H9 (cell line): ENCODE results near the gene CCSER1. TPM values are rescaled to one million over a fixed set of nuclear protein-coding genes. Genes with fewer than 3 reads are reported as not detected.
"Not testable (repeated sequence)": the region's sequence is repeated elsewhere in the genome, so short reads cannot be mapped to it uniquely, and the experiment has no call there.

Experiments
- DNase-seq: peaks from one replicate; pipeline ENCODE4 v3.0.0-alpha.2; 2017
- H2AFZ ChIP-seq: one replicate; pipeline ENCODE4 v1.6.1; 2013; ENCODE audit warnings: mild to moderate bottlenecking, low read length, control low read depth, moderate library complexity
- H2AK5ac ChIP-seq: 2 replicates; pipeline ENCODE4 v1.6.1; 2013; ENCODE audit warnings: low read length, control low read depth, mixed read lengths; ENCODE audit not compliant: insufficient read length
- H2BK120ac ChIP-seq: one replicate; pipeline ENCODE4 v1.6.1; 2013; ENCODE audit warnings: low read depth, mild to moderate bottlenecking, low read length, control low read depth, inconsistent platforms; ENCODE audit not compliant: poor library complexity, severe bottlenecking
- H2BK12ac ChIP-seq: 2 replicates; pipeline ENCODE4 v1.6.1; 2013; ENCODE audit warnings: low read length, control low read depth, mixed read lengths, low read depth; ENCODE audit not compliant: insufficient read length
- H2BK15ac ChIP-seq: 2 replicates; pipeline ENCODE4 v1.6.1; 2013; ENCODE audit warnings: low read depth, low read length, control low read depth
- H2BK20ac ChIP-seq: one replicate; pipeline ENCODE4 v1.6.1; 2013; ENCODE audit warnings: low read depth, mild to moderate bottlenecking, low read length, control low read depth, inconsistent platforms; ENCODE audit not compliant: poor library complexity, severe bottlenecking
- H2BK5ac ChIP-seq: 2 replicates; pipeline ENCODE4 v1.6.1; 2013; ENCODE audit warnings: low read length, control low read depth, mixed read lengths; ENCODE audit not compliant: insufficient read length
- H3K14ac ChIP-seq: 2 replicates; pipeline ENCODE4 v1.6.1; 2013; ENCODE audit warnings: low read length, control low read depth; ENCODE audit not compliant: insufficient read depth
- H3K18ac ChIP-seq: 2 replicates; pipeline ENCODE4 v1.6.1; 2013; ENCODE audit warnings: low read depth, mild to moderate bottlenecking, mixed read lengths, low read length, control low read depth; ENCODE audit not compliant: insufficient read length
- H3K23ac ChIP-seq: 2 replicates; pipeline ENCODE4 v1.6.1; 2013; ENCODE audit warnings: low read length, control low read depth, mixed read lengths, low read depth; ENCODE audit not compliant: insufficient read length
- H3K23me2 ChIP-seq: 2 replicates; pipeline ENCODE4 v1.6.1; 2013; ENCODE audit warnings: low read depth, mild to moderate bottlenecking, mixed read lengths, low read length, control low read depth; ENCODE audit not compliant: insufficient read length, poor library complexity, severe bottlenecking
- H3K27ac ChIP-seq: 2 replicates; pipeline ENCODE4 v1.5.1; 2013; ENCODE audit warnings: low read length, control low read depth, mixed read lengths, low read depth; ENCODE audit not compliant: insufficient read length
- H3K27me3 ChIP-seq: 2 replicates; pipeline ENCODE4 v1.6.1; 2013; ENCODE audit warnings: low read length, control low read depth, inconsistent platforms; ENCODE audit not compliant: insufficient read depth
- H3K4ac ChIP-seq: 2 replicates; pipeline ENCODE4 v1.6.1; 2013; ENCODE audit warnings: low read depth, mild to moderate bottlenecking, control low read depth, inconsistent platforms, low read length, moderate library complexity
- H3K4me1 ChIP-seq: 2 replicates; pipeline ENCODE4 v1.6.1; 2013; ENCODE audit warnings: low read length, control low read depth, inconsistent platforms; ENCODE audit not compliant: insufficient read depth
- H3K4me2 ChIP-seq: 2 replicates; pipeline ENCODE4 v1.6.1; 2013; ENCODE audit warnings: low read length, control low read depth, mixed read lengths; ENCODE audit not compliant: insufficient read length, insufficient read depth
- H3K56ac ChIP-seq: 2 replicates; pipeline ENCODE4 v1.6.1; 2013; ENCODE audit warnings: low read depth, mild to moderate bottlenecking, mixed read lengths, low read length, control low read depth; ENCODE audit not compliant: insufficient read length
- H3K79me1 ChIP-seq: 2 replicates; pipeline ENCODE4 v1.6.1; 2013; ENCODE audit warnings: low read depth, mild to moderate bottlenecking, moderate library complexity, low read length, control low read depth, inconsistent platforms; ENCODE audit not compliant: insufficient read depth, poor library complexity, severe bottlenecking
- H3K79me2 ChIP-seq: 2 replicates; pipeline ENCODE4 v1.6.1; 2013; ENCODE audit warnings: low read length, control low read depth, inconsistent platforms; ENCODE audit not compliant: insufficient read depth
- H3K9ac ChIP-seq: 2 replicates; pipeline ENCODE4 v1.6.1; 2013; ENCODE audit warnings: low read length, control low read depth, mixed read lengths; ENCODE audit not compliant: insufficient read length; ENCODE audit errors: extremely low read depth
- H3K9me3 ChIP-seq: one replicate; pipeline ENCODE4 v1.6.1; 2013; ENCODE audit warnings: low read depth, low read length, inconsistent platforms; ENCODE audit not compliant: control insufficient read depth
- H3T11ph ChIP-seq: one replicate; pipeline ENCODE4 v1.6.1; 2013; ENCODE audit warnings: mild to moderate bottlenecking, low read length, control low read depth, inconsistent platforms
- H4K20me1 ChIP-seq: one replicate; pipeline ENCODE4 v1.6.1; 2013; ENCODE audit not compliant: control insufficient read depth, insufficient read length, insufficient read depth
- H4K5ac ChIP-seq: 2 replicates; pipeline ENCODE4 v1.6.1; 2013; ENCODE audit warnings: low read depth, mild to moderate bottlenecking, mixed read lengths, low read length, control low read depth; ENCODE audit not compliant: insufficient read length
- H4K8ac ChIP-seq: replicated peaks from 2 replicates; pipeline ENCODE4 v1.6.1; 2013; ENCODE audit warnings: low read length, control low read depth, mixed read lengths, low read depth; ENCODE audit not compliant: insufficient read length
- H4K91ac ChIP-seq: 2 replicates; pipeline ENCODE4 v1.6.1; 2013; ENCODE audit warnings: low read depth, mild to moderate bottlenecking, moderate library complexity, mixed read lengths, low read length, control low read depth; ENCODE audit not compliant: insufficient read length
- H3K27ac Mint-ChIP-seq, 3 experiments: 2 replicates in 2 of 3; 3 replicates in 1 of 3; pipeline ENCODE4 v1.8.0; 2020 to 2021; ENCODE audit warnings: mixed read lengths in 3 of 3, mild to moderate bottlenecking in 1 of 3, moderate library complexity in 1 of 3
- H3K27me3 Mint-ChIP-seq: 2 replicates; pipeline ENCODE4 v1.8.0; 2021; ENCODE audit warnings: low read depth, mild to moderate bottlenecking, moderate library complexity, mixed read lengths
- H3K36me3 Mint-ChIP-seq, 3 experiments: 2 replicates in 2 of 3; 3 replicates in 1 of 3; pipeline ENCODE4 v1.8.0; 2020 to 2021; ENCODE audit warnings: low read depth in 3 of 3, mixed read lengths in 3 of 3; ENCODE audit not compliant: insufficient read depth in 1 of 3
- H3K4me1 Mint-ChIP-seq, 2 experiments: 2 replicates each; pipeline ENCODE4 v1.8.0; 2020; ENCODE audit warnings: mixed read lengths in 2 of 2
- H3K4me3 Mint-ChIP-seq, 2 experiments: 2 replicates in 1 of 2; 3 replicates in 1 of 2; pipeline ENCODE4 v1.8.0; 2020 to 2021; ENCODE audit warnings: mild to moderate bottlenecking in 2 of 2, mixed read lengths in 2 of 2, moderate library complexity in 1 of 2
- H3K9me3 Mint-ChIP-seq, 2 experiments: 2 replicates in 1 of 2; 3 replicates in 1 of 2; pipeline ENCODE4 v1.8.0; 2020; ENCODE audit warnings: mild to moderate bottlenecking in 2 of 2, mixed read lengths in 2 of 2, moderate library complexity in 1 of 2
- CTCF ChIP-seq: fragments of 200-600 bp; sonication (generic); conservative IDR thresholded peaks from 3 replicates; pipeline ENCODE4 v1.8.0; 2021; ENCODE audit warnings: antibody characterized with exemption, mild to moderate bottlenecking
- WGBS: extraction: QIAGEN DNeasy Blood & Tissue Kit; methylation state at CpG from one replicate; pipeline ENCODE4 v1.1.7; 2013; ENCODE audit warnings: missing lambda C conversion rate, low lambda C conversion rate, mixed read lengths; ENCODE audit not compliant: insufficient read length; ENCODE audit errors: extremely low coverage; 5-methylcytosine and 5-hydroxymethylcytosine counted together
- total RNA-seq: library from RNA; stranded (reverse); gene quantifications from 2 replicates; pipeline ENCODE4 v1.2.1, GENCODE V29; 2021

CCSER1 gene
- total RNA-seq, 1 experiment from 2014 or later = 0.37 TPM

- no peaks in the 10 kb centered on the region for H3K27me3 ChIP-seq
- no peaks in the 10 kb centered on the region for H3K79me1 ChIP-seq
- Mint-ChIP-seq H3K4me1 (no peaks in the 10 kb centered on the region), H3K4me3 (no peak overlapping the region), H3K36me3 (peaks cover 20 to 42% (median 21%) of the 10 kb centered on the region in 3 experiments), H3K27me3 (peaks cover 5% of the 10 kb centered on the region), H3K9me3 (peaks cover 34 to 36% of the 10 kb centered on the region in 2 experiments), H3K27ac (no peak overlapping the region)
- H4K8ac ChIP-seq = no peak overlapping the region
- no peak overlapping the region for H2BK5ac ChIP-seq
- DNase-seq = no peak
- no peaks in the 10 kb centered on the region for H4K20me1 ChIP-seq
- no peak overlapping the region for H2BK15ac ChIP-seq
- H2AFZ ChIP-seq = no peak overlapping the region
- H3K4me2 ChIP-seq = no peak overlapping the region
- no peaks in the 10 kb centered on the region for H3K79me2 ChIP-seq
- no peak overlapping the region for H2AK5ac ChIP-seq
- H2BK12ac ChIP-seq = no peak overlapping the region
- H2BK20ac ChIP-seq = no peak overlapping the region
- H3K18ac ChIP-seq = no peak overlapping the region
- TF ChIP-seq CTCF = no peak
- no peak overlapping the region for H3K23ac ChIP-seq
- no peaks in the 10 kb centered on the region for H3K23me2 ChIP-seq
- H3K4ac ChIP-seq = no peak overlapping the region
- no peak overlapping the region for H3K9ac ChIP-seq
- H4K91ac ChIP-seq = no peak overlapping the region
- no peak overlapping the region for H3K14ac ChIP-seq
- H3K9me3 ChIP-seq = no peaks in the 10 kb centered on the region
- H3K56ac ChIP-seq = no peak overlapping the region
- no peak overlapping the region for H3T11ph ChIP-seq
- no peak overlapping the region for H4K5ac ChIP-seq
- H3K27ac ChIP-seq = no peak overlapping the region
- WGBS = no CpG with 5 or more reads among the region's 6 CpGs
- no peak overlapping the region for H2BK120ac ChIP-seq
- H3K4me1 ChIP-seq = no peaks in the 10 kb centered on the region
These were observed 276.6 kb downstream of the CCSER1 start for GRCh38 chr4:90403781-90404180.

- H3K4me1 ChIP-seq, H2BK15ac ChIP-seq: not testable (repeated sequence)
- H3K9me3 Mint-ChIP-seq = peaks cover 45% of the 10 kb centered on the region in 2 experiments
These were observed 280.7 kb downstream of the CCSER1 start for GRCh38 chr4:90407897-90408296.

More at GRCh38 chr4:90407897-90408296, 280.7 kb downstream of the CCSER1 start:
- H2BK12ac ChIP-seq, DNase-seq, H3K4me1 Mint-ChIP-seq, H3K23ac ChIP-seq, H4K91ac ChIP-seq, H3K79me2 ChIP-seq, H4K8ac ChIP-seq, H3K4me2 ChIP-seq, H3K27me3 ChIP-seq, H3K79me1 ChIP-seq, H3K14ac ChIP-seq, H3K23me2 ChIP-seq, H3K9ac ChIP-seq, H3T11ph ChIP-seq, H2AFZ ChIP-seq, H2BK120ac ChIP-seq, H3K27ac ChIP-seq, H3K27me3 Mint-ChIP-seq, H4K5ac ChIP-seq, H2BK5ac ChIP-seq, H3K27ac Mint-ChIP-seq, H3K18ac ChIP-seq, H4K20me1 ChIP-seq, H3K4me3 Mint-ChIP-seq, H2BK20ac ChIP-seq, H3K56ac ChIP-seq, H2AK5ac ChIP-seq, H3K4ac ChIP-seq, H3K9me3 ChIP-seq: not testable (repeated sequence)
- WGBS = no CpG with 5 or more reads among the region's 11 CpGs
- peaks cover 17 to 53% (median 27%) of the 10 kb centered on the region in 3 experiments for H3K36me3 Mint-ChIP-seq
